Measurements from ENCODE around the gene GYS1.
"Not testable (repeated sequence)": the region's sequence is repeated elsewhere in the genome, so short reads cannot be mapped to it uniquely, and the experiment has no call there.

DNA sequence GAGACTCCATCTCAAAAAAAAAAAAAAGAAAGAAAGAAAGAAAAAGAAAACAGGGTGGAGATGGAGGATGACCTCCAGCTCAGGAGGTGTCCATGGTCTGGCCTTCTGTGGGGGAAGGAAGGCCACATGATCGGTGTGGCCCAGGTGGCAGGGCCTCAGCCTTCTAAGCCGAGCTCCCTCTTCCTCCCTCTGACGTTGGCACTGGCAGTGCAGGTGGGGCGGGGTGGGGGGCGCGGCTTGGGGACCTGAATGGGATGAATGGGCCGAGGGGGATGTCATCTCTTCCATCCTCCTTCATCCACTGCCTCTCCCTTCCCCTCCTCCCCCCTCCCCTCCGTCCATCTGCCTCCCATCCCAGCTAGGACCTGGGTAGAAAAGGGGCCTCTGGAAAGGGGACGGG, 46.6 kb upstream of the GYS1 start:
- TF ChIP-seq, protein P1, sequence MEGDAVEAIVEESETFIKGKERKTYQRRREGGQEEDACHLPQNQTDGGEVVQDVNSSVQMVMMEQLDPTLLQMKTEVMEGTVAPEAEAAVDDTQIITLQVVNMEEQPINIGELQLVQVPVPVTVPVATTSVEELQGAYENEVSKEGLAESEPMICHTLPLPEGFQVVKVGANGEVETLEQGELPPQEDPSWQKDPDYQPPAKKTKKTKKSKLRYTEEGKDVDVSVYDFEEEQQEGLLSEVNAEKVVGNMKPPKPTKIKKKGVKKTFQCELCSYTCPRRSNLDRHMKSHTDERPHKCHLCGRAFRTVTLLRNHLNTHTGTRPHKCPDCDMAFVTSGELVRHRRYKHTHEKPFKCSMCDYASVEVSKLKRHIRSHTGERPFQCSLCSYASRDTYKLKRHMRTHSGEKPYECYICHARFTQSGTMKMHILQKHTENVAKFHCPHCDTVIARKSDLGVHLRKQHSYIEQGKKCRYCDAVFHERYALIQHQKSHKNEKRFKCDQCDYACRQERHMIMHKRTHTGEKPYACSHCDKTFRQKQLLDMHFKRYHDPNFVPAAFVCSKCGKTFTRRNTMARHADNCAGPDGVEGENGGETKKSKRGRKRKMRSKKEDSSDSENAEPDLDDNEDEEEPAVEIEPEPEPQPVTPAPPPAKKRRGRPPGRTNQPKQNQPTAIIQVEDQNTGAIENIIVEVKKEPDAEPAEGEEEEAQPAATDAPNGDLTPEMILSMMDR (IDR thresholded peaks at IDR 0.05 in 4 of 5, conservative IDR thresholded peaks at IDR 0.05 in 1 of 5) = not testable (repeated sequence)
- not testable (repeated sequence) for TF ChIP-seq POLR2A (IDR thresholded peaks at IDR 0.05)

Data from gastrocnemius medialis (tissue), 4 donors.